Fibroblast of pulmonary artery (primary cell): ENCODE data around the gene FAAP20.

Experiments used
- DNase-seq: peaks from one replicate; pipeline ENCODE4 v3.0.0-alpha.2; 2010; ENCODE audit warnings: low read depth
- H3K4me3 ChIP-seq: replicated peaks from 2 replicates; pipeline ENCODE4 v1.5.1; 2011; ENCODE audit warnings: low read depth, mild to moderate bottlenecking, control low read depth, low read length, moderate library complexity
- TF ChIP-seq, protein P1 (sequence below): IDR thresholded peaks from 2 replicates; pipeline ENCODE4 v1.5.1; 2011; ENCODE audit warnings: mild to moderate bottlenecking, control low read depth, low read length, inconsistent platforms; ENCODE audit errors: missing control alignments

FAAP20 gene, protein sequence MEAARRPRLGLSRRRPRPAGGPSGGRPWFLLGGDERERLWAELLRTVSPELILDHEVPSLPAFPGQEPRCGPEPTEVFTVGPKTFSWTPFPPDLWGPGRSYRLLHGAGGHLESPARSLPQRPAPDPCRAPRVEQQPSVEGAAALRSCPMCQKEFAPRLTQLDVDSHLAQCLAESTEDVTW

DNA sequence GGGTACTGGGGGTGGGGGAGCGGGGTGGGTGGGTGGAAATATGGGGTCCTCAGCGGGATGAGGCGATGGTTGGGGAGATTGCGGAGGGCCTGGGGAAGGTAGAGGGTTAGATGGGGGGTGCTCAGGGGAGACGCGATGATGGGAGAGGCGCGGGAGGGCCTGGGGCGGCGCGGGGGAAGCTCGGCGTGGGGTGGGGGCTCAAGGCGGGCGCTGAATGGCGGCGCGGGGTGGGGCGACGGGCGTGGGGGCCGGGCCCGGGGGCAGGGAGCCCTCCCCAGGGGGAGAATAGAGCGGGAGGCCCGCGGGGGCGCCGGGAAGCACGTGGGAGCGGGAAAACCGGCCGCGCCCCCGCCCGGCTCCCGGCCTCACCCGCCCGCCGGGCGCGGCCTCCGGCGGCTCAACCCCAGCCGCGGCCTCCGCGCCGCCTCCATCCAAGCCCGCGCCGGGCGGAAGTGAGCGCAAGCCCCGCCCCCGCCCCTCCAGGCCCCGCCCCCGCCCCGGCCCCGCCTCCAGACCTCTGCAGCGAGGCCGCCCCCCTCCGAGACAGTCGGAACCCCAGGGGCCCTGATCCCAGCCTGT, at the start of gene FAAP20:
TSS of gene FAAP20 (minus strand) at position 454 of the 579 bp plus-strand sequence. CDS start at position 431, 23 bp downstream.
- DNase-seq, result peak; percentile 69
- H3K4me3 ChIP-seq, result peak within 1 kb of the TSS; percentile 59
- TF ChIP-seq, protein P1, sequence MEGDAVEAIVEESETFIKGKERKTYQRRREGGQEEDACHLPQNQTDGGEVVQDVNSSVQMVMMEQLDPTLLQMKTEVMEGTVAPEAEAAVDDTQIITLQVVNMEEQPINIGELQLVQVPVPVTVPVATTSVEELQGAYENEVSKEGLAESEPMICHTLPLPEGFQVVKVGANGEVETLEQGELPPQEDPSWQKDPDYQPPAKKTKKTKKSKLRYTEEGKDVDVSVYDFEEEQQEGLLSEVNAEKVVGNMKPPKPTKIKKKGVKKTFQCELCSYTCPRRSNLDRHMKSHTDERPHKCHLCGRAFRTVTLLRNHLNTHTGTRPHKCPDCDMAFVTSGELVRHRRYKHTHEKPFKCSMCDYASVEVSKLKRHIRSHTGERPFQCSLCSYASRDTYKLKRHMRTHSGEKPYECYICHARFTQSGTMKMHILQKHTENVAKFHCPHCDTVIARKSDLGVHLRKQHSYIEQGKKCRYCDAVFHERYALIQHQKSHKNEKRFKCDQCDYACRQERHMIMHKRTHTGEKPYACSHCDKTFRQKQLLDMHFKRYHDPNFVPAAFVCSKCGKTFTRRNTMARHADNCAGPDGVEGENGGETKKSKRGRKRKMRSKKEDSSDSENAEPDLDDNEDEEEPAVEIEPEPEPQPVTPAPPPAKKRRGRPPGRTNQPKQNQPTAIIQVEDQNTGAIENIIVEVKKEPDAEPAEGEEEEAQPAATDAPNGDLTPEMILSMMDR, result no peak

DNA sequence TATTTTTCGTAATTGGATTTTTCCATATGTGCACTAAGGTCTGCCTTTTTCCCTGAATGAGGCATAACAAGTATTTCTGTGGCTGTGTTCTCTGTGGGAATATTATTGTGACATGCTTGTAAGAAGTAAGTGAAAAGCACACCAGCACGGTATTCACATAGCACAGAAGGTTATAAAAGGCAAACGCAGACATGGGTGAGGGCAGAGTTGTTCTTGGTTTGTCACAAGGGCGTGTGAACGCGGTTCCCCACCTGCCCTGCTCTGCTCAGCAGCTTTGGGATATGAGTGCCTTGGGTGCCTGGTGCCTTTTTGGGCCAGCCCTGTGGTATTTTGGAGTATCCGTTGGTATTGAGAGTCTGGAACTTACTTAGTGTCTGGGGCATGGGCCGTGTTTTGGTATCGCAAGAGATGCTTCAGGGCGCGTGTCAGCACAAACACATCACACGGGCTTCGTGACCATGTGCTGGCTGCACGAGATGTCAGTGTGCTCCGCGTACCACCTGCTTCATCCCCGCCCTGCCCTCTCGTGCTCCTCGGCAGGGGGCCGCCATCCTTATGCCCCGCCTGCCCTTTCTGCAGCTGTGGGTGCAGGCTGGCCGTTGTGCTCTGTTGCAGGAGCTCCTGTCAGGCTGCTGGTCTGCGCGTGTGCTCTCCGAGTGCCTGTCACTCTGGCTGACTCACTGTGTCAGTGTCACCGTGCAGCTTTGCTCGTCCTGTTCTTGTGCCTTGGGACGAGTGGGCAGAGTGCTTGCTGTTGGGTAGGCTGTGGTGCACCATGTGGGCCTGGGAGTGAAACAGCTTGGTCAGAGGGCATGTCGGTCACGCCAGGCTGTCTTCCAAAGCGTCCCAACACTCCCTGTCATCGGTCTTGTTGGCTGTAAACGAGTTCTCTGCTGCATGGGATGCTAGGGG, 48.5 kb upstream of the FAAP20 start:
- H3K4me3 ChIP-seq, result no peak overlapping the region
- TF ChIP-seq, protein P1, result no peak
- no peak for DNase-seq

DNA sequence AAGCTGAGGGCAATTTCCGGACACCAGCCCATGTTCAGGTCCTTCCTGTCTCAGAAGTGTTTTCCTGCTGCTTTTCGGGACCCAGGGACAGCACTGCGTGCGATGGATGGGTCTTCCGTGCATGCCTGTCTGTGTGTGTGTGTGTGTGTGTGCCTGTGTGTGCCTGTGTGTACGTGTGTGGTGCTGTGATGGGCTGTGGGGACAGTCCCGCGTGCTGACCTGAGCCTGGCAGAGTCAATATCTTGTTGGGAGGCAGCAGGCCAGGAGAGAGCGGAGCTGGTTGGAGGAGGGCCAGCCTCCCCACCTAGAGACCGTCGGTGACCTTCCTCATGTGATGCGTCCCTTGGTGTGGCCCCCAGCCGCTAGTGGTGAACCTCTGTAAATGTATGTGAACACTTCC, 47.2 kb upstream of the FAAP20 start:
- TF ChIP-seq, protein P1, result no peak
- no peak overlapping the region for H3K4me3 ChIP-seq
- no peak for DNase-seq

DNA sequence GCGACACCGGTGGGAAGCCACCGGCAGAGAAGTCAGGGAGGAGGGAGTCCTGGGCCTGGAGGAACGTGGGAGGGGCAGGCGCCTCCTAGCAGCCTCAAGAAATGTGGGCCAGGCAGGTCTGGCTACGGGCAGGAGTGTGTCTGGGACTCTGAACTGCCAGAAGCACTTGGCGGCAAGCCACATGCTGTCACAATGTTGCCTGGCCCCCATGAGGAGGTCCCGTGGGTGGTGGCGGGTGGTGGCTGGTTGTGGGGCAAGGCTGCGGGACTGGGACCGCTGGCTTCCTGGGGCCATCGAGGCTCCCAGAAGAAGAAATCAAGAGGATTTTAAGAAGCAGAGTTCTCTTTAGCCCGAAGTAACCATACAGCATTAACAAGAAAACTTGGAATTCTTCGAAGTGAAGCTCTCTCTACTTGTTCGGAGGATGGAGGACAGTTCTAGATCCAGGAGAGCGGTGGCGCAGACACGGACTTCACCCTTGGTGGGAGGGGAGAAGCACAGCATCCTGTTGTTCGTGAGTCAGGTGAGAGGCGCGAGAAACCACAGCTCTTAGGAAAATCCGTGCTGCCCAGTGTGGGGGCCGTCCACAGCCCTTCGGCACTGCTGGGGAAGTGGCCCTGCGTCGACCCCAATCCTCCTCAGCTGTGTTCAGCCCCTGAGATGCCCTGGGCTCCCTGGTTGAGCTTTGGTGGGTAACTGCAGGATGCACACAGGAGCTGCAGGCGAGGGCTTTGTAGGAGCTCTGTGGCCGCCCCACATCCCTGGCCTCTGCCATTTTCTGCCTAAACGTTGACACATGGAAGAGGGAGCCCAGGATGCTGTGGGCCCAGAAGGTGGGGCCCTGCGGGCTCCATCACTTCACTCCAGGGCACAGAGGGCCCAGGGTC, 45.9 kb upstream of the FAAP20 start:
- TF ChIP-seq, protein P1, result no peak
- H3K4me3 ChIP-seq, result no peak overlapping the region
- peak; percentile 67 for DNase-seq

DNA sequence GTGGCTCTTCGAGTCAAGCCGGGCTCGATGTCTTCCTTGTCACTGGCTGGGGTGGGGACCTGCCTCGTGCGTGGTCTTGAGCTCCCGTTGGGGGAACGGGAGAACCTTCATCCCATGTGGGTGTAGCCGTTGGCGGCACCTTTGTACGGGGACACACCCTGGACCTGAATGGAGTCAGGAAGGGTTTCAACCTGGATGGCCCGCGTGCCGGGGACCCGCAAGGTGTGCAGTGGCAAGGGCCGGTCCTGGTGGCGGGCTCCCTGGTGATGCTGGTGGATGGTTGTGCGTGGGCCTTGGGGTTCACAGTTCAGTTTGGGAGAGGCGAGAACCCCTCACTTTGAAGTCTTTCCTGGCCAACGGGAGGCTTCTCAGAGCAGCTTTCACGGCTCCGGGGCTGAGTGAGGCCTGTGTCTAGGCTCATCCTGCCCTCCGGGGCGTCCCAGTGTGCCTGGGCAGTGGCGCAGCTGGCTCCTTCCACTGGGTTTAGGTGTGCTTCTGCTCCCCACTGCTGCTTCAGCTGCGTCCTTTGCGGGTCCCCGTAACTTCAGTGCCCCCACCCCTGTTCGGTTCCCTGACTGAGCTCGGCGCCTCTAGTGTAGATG, 44.9 kb upstream of the FAAP20 start:
- H3K4me3 ChIP-seq, result no peak overlapping the region
- TF ChIP-seq, protein P1, result no peak
- no peak for DNase-seq

DNA sequence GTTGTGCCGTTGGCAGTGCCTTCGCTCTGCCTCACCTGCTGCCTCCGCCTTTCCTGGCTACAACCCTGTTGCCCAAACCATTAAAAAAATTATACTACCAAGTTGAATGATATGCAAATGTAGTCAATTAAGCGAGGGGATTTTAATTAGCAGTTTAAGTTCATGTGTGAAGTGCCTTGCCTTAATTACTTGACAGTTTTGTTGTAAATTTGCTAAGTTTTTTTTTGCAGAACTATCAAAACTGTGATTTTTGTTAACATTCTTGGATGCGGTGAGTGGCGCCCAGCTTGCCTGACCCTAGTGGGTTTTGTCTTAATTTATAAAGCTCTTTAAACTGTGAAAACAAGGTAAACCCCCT, 44.4 kb upstream of the FAAP20 start:
- H3K4me3 ChIP-seq, result no peak overlapping the region
- no peak for DNase-seq
- TF ChIP-seq, protein P1, result no peak
